AG04450 (cell line): Measurements from ENCODE around the gene CFHR1. TPM values are rescaled to one million over a fixed set of nuclear protein-coding genes. Genes with fewer than 3 reads are reported as not detected.

Experiments
- CTCF ChIA-PET: fragments of 300-600, 350-600 bp; formaldehyde crosslinking; extraction: SDS; loops from one replicate; lab custom pipeline; 2022; ENCODE audit warnings: antibody characterized with exemption, inconsistent platforms; lab: Charles Lee
- POLR2A ChIA-PET: fragments of 350-600 bp; formaldehyde crosslinking; extraction: SDS; loops from one replicate; lab custom pipeline; 2021; ENCODE audit warnings: antibody characterized with exemption, inconsistent platforms; lab: Yijun Ruan, JAX
- DNase-seq: peaks from one replicate; pipeline ENCODE4 v3.0.0-alpha.2; 2011; ENCODE audit warnings: low read depth, low spot score
- H3K27ac ChIP-seq: one replicate; pipeline ENCODE4 v1.5.1; 2012; ENCODE audit warnings: low read depth, low read length, control low read depth
- H3K27me3 ChIP-seq: one replicate; pipeline ENCODE4 v1.6.0; 2012; ENCODE audit warnings: low read length; ENCODE audit not compliant: control insufficient read depth, insufficient read depth
- H3K4me3 ChIP-seq: 2 replicates; pipeline ENCODE4 v1.5.1; 2011; ENCODE audit warnings: mild to moderate bottlenecking, low read depth, low read length, control low read depth
- H3K9me3 ChIP-seq: 2 replicates; pipeline ENCODE4 v1.5.1; 2012; ENCODE audit warnings: low read length; ENCODE audit not compliant: control insufficient read depth, insufficient read depth
- polyA plus RNA-seq: library from polyadenylated mRNA; depleted of rRNA; stranded (reverse); fragments of >200 nt; gene quantifications from 2 replicates; pipeline ENCODE4 v1.2.3, GENCODE V29; 2011; rRNA removed
- TF ChIP-seq, protein P1 (sequence below): IDR thresholded peaks from 2 replicates; pipeline ENCODE4 v1.5.1; 2011; ENCODE audit warnings: low read depth, low read length, control low read depth, inconsistent platforms

Gene CFHR1
- polyA plus RNA-seq, 1 experiment: 0.07 TPM

DNA sequence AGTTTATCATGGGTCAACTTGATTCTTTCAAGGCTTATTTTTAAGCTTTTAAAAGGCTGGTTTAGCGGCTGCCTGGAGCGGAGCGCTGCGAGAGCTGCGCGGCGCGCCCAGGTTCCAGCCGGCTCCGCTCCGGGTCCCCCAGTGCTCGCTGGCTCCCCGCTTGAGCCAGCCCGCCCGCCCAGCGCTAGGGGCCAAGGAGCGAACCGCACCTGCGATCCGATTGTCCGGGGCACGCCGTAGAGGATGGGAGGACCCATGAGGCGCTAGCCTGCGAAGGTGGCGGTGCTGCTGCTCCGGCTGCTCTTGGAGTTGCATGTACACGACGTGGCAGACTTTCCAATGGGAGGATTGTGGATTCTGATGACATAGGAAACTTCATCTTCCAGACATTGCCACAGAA, 58.4 kb downstream of the CFHR1 start:
- no peaks in the 10 kb centered on the region for H3K9me3 ChIP-seq
- CTCF ChIA-PET: no interaction called here
- DNase-seq: no peak
- no peak overlapping the region for H3K27ac ChIP-seq
- H3K27me3 ChIP-seq: no peaks in the 10 kb centered on the region
- TF ChIP-seq, protein P1, sequence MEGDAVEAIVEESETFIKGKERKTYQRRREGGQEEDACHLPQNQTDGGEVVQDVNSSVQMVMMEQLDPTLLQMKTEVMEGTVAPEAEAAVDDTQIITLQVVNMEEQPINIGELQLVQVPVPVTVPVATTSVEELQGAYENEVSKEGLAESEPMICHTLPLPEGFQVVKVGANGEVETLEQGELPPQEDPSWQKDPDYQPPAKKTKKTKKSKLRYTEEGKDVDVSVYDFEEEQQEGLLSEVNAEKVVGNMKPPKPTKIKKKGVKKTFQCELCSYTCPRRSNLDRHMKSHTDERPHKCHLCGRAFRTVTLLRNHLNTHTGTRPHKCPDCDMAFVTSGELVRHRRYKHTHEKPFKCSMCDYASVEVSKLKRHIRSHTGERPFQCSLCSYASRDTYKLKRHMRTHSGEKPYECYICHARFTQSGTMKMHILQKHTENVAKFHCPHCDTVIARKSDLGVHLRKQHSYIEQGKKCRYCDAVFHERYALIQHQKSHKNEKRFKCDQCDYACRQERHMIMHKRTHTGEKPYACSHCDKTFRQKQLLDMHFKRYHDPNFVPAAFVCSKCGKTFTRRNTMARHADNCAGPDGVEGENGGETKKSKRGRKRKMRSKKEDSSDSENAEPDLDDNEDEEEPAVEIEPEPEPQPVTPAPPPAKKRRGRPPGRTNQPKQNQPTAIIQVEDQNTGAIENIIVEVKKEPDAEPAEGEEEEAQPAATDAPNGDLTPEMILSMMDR: no peak
- peak overlapping the region; percentile 21; the same call in 1 of the 2 replicates for H3K4me3 ChIP-seq
- POLR2A ChIA-PET: no interaction called here

Other genes with a start within 250 kb of the CFHR1 start
- 1.3 and 2.0 TPM in 2 replicates for gene KCNT2, start 211.3 kb upstream of the CFHR1 start, polyA plus RNA-seq
- gene CFH, start 167.7 kb upstream of the CFHR1 start, polyA plus RNA-seq: 27.3 and 37.8 TPM in 2 replicates
- not detected in 2 replicates for gene CFHR3, start 44.9 kb upstream of the CFHR1 start, polyA plus RNA-seq
- not detected in 2 replicates for gene CFHR4, start 68.3 kb downstream of the CFHR1 start, polyA plus RNA-seq
- not detected in 2 replicates for gene CFHR2, start 124.0 kb downstream of the CFHR1 start, polyA plus RNA-seq
- not detected in 2 replicates for gene CFHR5, start 157.8 kb downstream of the CFHR1 start, polyA plus RNA-seq
- not detected in 2 replicates for gene F13B, start 247.5 kb downstream of the CFHR1 start, polyA plus RNA-seq